Mesothelial cell of epicardium (in vitro differentiated cells): ENCODE data around the gene KANSL2. TPM values are rescaled to one million over a fixed set of nuclear protein-coding genes. Genes with fewer than 3 reads are reported as not detected.
"Not testable (repeated sequence)": the region's sequence is repeated elsewhere in the genome, so short reads cannot be mapped to it uniquely, and the experiment has no call there.

Source experiments
- DNase-seq, 2 experiments: peaks; one replicate each; pipeline ENCODE4 v3.0.0; 2021; ENCODE audit warnings: low spot score in 2 of 2; ENCODE audit not compliant: unreplicated experiment in 2 of 2
- H3K27ac Mint-ChIP-seq: 2 replicates; pipeline ENCODE4 v1.8.0; 2021; ENCODE audit warnings: mixed read lengths
- H3K27me3 Mint-ChIP-seq: 2 replicates; pipeline ENCODE4 v1.8.0; 2021; ENCODE audit warnings: low read depth, mixed read lengths
- H3K36me3 Mint-ChIP-seq: 2 replicates; pipeline ENCODE4 v1.8.0; 2021; ENCODE audit warnings: mixed read lengths
- H3K4me1 Mint-ChIP-seq: 2 replicates; pipeline ENCODE4 v1.8.0; 2021; ENCODE audit warnings: mixed read lengths
- H3K4me3 Mint-ChIP-seq: 2 replicates; pipeline ENCODE4 v1.8.0; 2021; ENCODE audit warnings: mild to moderate bottlenecking, moderate library complexity, mixed read lengths
- H3K9me3 Mint-ChIP-seq: 2 replicates; pipeline ENCODE4 v1.8.0; 2021; ENCODE audit warnings: mixed read lengths
- total RNA-seq: library from RNA; stranded (reverse); gene quantifications from 3 replicates; pipeline ENCODE4 v1.2.1, GENCODE V29; 2021
- TF ChIP-seq, protein P1 (sequence below): fragments of 200-600 bp; sonication (generic); IDR thresholded peaks from one replicate; pipeline ENCODE4 v1.5.0; 2021; ENCODE audit warnings: antibody characterized with exemption; ENCODE audit not compliant: unreplicated experiment

The KANSL2 gene
- total RNA-seq, 1 donor from 2014 or later: 48.4 TPM

DNA sequence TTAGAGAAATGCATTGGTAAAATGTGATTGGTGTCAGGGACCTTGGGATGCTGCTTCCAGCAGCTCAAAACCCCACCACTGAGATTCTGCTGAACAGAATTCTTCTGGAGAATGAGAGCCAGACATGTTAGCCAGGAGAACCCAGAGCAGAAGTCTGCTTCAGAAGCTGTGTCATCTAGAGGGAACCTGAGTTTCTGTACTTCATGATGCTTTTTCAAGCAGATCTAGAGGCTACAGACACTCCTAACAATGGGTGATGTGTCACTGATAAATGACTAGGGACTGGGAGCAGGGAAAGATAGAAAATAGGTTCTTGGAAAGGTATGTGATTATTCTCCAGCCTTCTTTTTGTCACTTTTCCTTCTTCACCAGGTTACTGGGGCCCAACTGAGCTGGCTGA, 41.6 kb downstream of the KANSL2 start:
- Mint-ChIP-seq H3K27ac (no peak overlapping the region), H3K9me3 (peaks cover 21% of the 10 kb centered on the region), H3K36me3 (peaks cover 46% of the 10 kb centered on the region), H3K27me3 (no peaks in the 10 kb centered on the region), H3K4me1 (no peaks in the 10 kb centered on the region), H3K4me3 (no peak overlapping the region)
- no peak for DNase-seq
- TF ChIP-seq, protein P1, sequence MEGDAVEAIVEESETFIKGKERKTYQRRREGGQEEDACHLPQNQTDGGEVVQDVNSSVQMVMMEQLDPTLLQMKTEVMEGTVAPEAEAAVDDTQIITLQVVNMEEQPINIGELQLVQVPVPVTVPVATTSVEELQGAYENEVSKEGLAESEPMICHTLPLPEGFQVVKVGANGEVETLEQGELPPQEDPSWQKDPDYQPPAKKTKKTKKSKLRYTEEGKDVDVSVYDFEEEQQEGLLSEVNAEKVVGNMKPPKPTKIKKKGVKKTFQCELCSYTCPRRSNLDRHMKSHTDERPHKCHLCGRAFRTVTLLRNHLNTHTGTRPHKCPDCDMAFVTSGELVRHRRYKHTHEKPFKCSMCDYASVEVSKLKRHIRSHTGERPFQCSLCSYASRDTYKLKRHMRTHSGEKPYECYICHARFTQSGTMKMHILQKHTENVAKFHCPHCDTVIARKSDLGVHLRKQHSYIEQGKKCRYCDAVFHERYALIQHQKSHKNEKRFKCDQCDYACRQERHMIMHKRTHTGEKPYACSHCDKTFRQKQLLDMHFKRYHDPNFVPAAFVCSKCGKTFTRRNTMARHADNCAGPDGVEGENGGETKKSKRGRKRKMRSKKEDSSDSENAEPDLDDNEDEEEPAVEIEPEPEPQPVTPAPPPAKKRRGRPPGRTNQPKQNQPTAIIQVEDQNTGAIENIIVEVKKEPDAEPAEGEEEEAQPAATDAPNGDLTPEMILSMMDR: no peak

DNA sequence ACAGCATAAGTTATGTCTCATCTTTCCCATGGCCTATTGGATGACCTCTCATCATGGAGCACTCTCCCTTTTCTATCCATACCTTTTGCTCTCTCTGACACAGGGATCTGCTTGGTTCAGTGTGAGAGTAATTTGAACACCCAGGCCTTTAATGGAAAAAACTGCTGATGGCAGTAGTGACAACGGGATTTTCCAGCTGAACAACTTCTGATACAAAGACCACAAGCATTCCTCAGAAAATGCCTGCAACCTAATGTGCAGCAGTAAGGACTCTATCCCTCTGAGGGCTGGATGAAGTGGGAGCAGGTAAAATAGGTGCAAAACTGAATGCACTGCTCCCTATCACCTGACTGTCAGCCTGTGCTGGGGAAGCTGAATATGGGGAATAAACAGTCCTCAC, 51.0 kb downstream of the KANSL2 start:
- TF ChIP-seq, protein P1: no peak
- Mint-ChIP-seq H3K4me1 (peaks cover 9% of the 10 kb centered on the region), H3K9me3 (no peaks in the 10 kb centered on the region), H3K4me3 (no peak overlapping the region), H3K27ac (peak overlapping the region; percentile 23), H3K27me3 (peaks cover 3% of the 10 kb centered on the region), H3K36me3 (no peaks in the 10 kb centered on the region)
- no peak for DNase-seq

DNA sequence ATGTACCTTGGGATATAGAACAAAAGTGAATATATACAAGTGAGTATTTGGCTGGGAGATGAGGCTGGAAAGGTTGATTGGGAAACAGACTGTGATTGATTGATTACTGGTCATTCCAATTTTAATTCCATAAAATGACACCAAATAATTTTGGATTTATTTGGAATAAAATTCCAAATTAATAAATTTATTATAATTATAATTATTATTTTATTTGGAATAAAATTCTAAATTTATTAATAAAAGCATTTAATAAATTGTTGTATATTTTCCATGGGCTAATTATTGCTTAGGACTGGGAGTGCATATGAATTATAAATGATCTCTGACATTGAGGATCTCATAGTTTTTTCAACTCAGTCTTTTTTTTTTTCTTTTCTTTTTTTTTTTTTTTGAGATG, 51.7 kb downstream of the KANSL2 start:
- H3K4me3 Mint-ChIP-seq: no peak overlapping the region
- TF ChIP-seq, protein P1: no peak
- H3K9me3 Mint-ChIP-seq: no peaks in the 10 kb centered on the region
- no peak for DNase-seq
- H3K27me3 Mint-ChIP-seq: peaks cover 3% of the 10 kb centered on the region
- H3K27ac Mint-ChIP-seq: no peak overlapping the region
- peaks cover 9% of the 10 kb centered on the region for H3K4me1 Mint-ChIP-seq
- H3K36me3 Mint-ChIP-seq: no peaks in the 10 kb centered on the region

DNA sequence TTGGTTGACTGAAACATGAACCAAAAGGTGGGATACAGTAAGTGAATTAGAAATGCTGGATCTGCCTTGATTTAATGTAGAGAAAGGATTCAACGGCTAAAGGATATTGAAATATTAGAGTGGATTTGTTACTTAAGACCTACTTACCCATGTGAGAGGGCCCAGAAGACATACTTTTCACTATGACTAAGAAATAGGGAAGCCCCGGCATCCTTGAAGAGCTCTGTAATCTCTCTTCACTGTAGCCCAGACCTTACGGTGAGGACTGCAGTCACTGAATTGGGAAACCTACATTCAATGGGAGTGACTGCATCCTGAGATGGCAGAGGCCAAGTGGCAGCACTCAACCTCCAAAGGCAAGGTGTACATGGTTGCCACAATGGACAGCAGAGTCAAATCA, 52.5 kb downstream of the KANSL2 start:
- Mint-ChIP-seq H3K9me3 (no peaks in the 10 kb centered on the region), H3K4me1 (peaks cover 9% of the 10 kb centered on the region), H3K27me3 (peaks cover 3% of the 10 kb centered on the region), H3K36me3 (no peaks in the 10 kb centered on the region), H3K27ac (no peak overlapping the region), H3K4me3 (no peak overlapping the region)
- TF ChIP-seq, protein P1: no peak
- DNase-seq: no peak

DNA sequence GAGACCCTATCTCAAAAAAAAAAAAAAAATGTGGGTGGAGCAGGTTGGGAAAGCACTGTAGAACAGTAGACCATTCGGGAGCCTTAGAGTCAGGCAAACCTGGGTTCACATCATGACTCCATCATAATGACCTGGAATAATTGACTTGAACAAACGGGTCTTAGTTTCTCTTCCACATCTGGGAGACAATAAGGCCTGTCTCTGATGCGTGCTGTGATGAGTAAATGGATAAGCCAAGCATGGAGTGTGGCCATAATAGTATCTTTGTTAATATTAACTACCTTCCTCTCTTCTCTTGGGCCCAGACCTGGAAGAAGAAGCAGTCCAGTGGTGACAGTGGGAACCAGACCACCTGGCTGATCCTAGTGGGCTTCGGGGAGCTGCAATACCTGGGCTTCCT, 54.5 kb downstream of the KANSL2 start:
- H3K36me3 Mint-ChIP-seq: no peaks in the 10 kb centered on the region
- no peak overlapping the region for H3K27ac Mint-ChIP-seq
- H3K9me3 Mint-ChIP-seq: peaks cover 3% of the 10 kb centered on the region
- H3K4me3 Mint-ChIP-seq: no peak overlapping the region
- TF ChIP-seq, protein P1: no peak
- no peak for DNase-seq
- H3K4me1 Mint-ChIP-seq: peaks cover 9% of the 10 kb centered on the region
- peaks cover 3% of the 10 kb centered on the region for H3K27me3 Mint-ChIP-seq

DNA sequence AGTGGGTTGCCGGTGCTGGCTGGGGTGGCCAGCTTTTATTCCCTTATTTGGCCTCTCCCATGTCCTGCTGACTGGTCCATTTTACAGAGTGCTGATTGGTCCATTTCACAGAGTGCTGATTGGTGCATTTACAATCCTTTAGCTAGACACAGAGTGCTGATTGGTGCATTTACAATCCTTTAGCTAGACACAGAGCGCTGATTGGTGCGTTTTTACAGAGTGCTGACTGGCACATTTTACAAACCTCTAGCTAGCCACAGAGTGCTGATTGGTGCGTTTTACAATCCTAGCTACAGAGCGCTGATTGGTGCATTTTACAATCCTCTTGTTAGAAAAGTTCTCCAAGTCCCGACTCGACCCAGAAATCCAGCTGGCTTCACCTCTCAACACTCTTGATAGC, 59.0 kb downstream of the KANSL2 start:
- H3K27ac Mint-ChIP-seq, H3K36me3 Mint-ChIP-seq, H3K27me3 Mint-ChIP-seq, DNase-seq, H3K4me1 Mint-ChIP-seq, H3K4me3 Mint-ChIP-seq, H3K9me3 Mint-ChIP-seq: not testable (repeated sequence)
